HG03045 (cell line): Measurements from ENCODE around the gene TRIP12.
"Not testable (repeated sequence)": the region's sequence is repeated elsewhere in the genome, so short reads cannot be mapped to it uniquely, and the experiment has no call there.

Source experiments
- ATAC-seq: cut with Tn5 transposase; IDR thresholded peaks from one replicate; pipeline ENCODE4 v1.9.1; 2021; ENCODE audit warnings: mild to moderate bottlenecking, moderate library complexity; ENCODE audit not compliant: unreplicated experiment

Gene TRIP12

GRCh38 chr2:229921892-229922448 lies at the start of gene TRIP12:
TSS of gene TRIP12 (minus strand) at chr2:229922009. CDS start at chr2:229880079, 41,930 bp downstream.
- ATAC-seq, result peak; percentile 71

GRCh38 chr2:229971298-229971790 lies 49.5 kb upstream of the TRIP12 start:
- ATAC-seq, result no peak

- ATAC-seq, result no peak
These were observed 48.6 kb upstream of the TRIP12 start for GRCh38 chr2:229970406-229970805.

GRCh38 chr2:229969921-229970320 lies 48.1 kb upstream of the TRIP12 start:
- ATAC-seq, result no peak

- not testable (repeated sequence) for ATAC-seq
These were observed 41.8 kb upstream of the TRIP12 start for GRCh38 chr2:229963596-229963995.

- no peak for ATAC-seq
These were observed 34.7 kb upstream of the TRIP12 start for GRCh38 chr2:229956491-229956890.

- ATAC-seq, result no peak
These were observed 33.9 kb upstream of the TRIP12 start for GRCh38 chr2:229955663-229956062.

- no peak for ATAC-seq
These were observed 30.5 kb upstream of the TRIP12 start for GRCh38 chr2:229952256-229952835.

- no peak for ATAC-seq
These were observed 25.7 kb upstream of the TRIP12 start for GRCh38 chr2:229947544-229947943.

GRCh38 chr2:229945975-229946374 lies 24.2 kb upstream of the TRIP12 start:
- ATAC-seq, result no peak

- no peak for ATAC-seq
These were observed 22.1 kb upstream of the TRIP12 start for GRCh38 chr2:229943770-229944449.

- no peak for ATAC-seq
These were observed 21.4 kb upstream of the TRIP12 start for GRCh38 chr2:229943171-229943570.

GRCh38 chr2:229942671-229943070 lies 20.9 kb upstream of the TRIP12 start:
- ATAC-seq, result no peak

GRCh38 chr2:229937537-229937936 lies 15.7 kb upstream of the TRIP12 start:
- no peak for ATAC-seq

GRCh38 chr2:229931241-229931640 lies 9.4 kb upstream of the TRIP12 start:
- no peak for ATAC-seq

GRCh38 chr2:229930656-229931055 lies 8.8 kb upstream of the TRIP12 start:
- ATAC-seq, result no peak

GRCh38 chr2:229927817-229928321 lies 6.1 kb upstream of the TRIP12 start:
- ATAC-seq, result no peak

GRCh38 chr2:229925201-229925600 lies 3.4 kb upstream of the TRIP12 start:
- no peak for ATAC-seq

GRCh38 chr2:229924541-229924940 lies 2.7 kb upstream of the TRIP12 start:
- not testable (repeated sequence) for ATAC-seq

GRCh38 chr2:229922449-229923386 lies 909 bp upstream of the TRIP12 start, which contains the start of gene FBXO36:
TSS of gene FBXO36 (plus strand) at chr2:229922503. CDS start at chr2:229922514, 11 bp downstream.
- peak; percentile 63 for ATAC-seq
